GDM1 (cell line): ENCODE data around the gene DIP2C.
"Not testable (repeated sequence)": the region's sequence is repeated elsewhere in the genome, so short reads cannot be mapped to it uniquely, and the experiment has no call there.

Experiments
- DNase-seq: peaks from one replicate; lab custom pipeline; 2025; lab: John Stamatoyannopoulos, UW

Gene DIP2C

GRCh38 chr10:613271-614138, 76.0 kb downstream of the DIP2C start:
- no peak for DNase-seq

DNA sequence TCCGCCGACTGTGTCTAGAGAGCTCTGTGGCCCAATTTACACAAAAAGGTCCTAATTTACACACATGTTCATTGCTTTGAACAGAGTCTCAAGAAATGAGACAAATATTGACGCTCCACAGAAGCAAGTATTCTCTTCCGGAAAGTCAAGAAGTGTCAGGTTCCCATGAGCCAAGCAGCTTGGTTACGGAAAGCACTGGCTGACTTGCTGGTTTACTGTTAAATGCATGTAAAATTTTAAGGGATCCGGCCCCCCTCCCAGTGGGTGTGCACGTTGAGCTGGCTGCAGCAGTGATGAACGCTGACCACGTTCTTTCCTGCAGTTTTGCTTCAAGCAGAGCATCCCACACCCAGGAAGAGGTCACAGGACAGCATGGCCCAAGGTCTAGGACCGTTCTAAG, 76.8 kb downstream of the DIP2C start:
- no peak for DNase-seq

DNA sequence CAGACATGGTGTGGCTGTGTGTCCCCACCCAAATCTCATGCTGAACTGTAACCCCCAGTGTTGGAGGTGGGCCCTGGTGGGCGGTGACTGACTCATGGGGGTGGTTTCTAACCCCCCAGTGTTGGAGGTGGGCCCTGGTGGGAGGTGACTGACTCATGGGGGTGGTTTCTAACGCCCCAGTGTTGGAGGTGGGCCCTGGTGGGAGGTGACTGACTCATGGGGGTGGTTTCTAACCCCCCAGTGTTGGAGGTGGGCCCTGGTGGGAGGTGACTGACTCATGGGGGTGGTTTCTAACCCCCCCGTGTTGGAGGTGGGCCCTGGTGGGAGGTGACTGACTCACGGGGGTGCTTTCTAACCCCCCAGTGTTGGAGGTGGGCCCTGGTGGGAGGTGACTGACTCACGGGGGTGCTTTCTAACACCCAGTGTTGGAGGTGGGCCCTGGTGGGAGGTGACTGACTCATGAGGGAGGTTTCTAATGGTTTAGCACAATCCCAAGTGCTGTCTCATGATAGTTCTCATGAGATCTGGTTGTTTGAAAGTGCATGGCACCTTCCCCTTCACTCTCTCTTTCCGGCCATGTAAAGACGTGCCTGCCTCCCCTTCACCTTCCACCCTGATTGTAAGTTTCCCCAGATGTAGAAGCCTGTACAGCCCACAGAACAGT, 78.7 kb downstream of the DIP2C start:
- not testable (repeated sequence) for DNase-seq

GRCh38 chr10:609868-610545, 79.5 kb downstream of the DIP2C start:
- no peak for DNase-seq

- DNase-seq: no peak
Observed at GRCh38 chr10:609262-609658, 80.2 kb downstream of the DIP2C start.

- no peak for DNase-seq
Observed at GRCh38 chr10:608331-609261, 80.9 kb downstream of the DIP2C start.

GRCh38 chr10:607545-608185, 81.8 kb downstream of the DIP2C start:
- no peak for DNase-seq

- no peak for DNase-seq
Observed at GRCh38 chr10:606762-607544, 82.5 kb downstream of the DIP2C start.

- DNase-seq: no peak
Observed at GRCh38 chr10:605632-606325, 83.7 kb downstream of the DIP2C start.

DNA sequence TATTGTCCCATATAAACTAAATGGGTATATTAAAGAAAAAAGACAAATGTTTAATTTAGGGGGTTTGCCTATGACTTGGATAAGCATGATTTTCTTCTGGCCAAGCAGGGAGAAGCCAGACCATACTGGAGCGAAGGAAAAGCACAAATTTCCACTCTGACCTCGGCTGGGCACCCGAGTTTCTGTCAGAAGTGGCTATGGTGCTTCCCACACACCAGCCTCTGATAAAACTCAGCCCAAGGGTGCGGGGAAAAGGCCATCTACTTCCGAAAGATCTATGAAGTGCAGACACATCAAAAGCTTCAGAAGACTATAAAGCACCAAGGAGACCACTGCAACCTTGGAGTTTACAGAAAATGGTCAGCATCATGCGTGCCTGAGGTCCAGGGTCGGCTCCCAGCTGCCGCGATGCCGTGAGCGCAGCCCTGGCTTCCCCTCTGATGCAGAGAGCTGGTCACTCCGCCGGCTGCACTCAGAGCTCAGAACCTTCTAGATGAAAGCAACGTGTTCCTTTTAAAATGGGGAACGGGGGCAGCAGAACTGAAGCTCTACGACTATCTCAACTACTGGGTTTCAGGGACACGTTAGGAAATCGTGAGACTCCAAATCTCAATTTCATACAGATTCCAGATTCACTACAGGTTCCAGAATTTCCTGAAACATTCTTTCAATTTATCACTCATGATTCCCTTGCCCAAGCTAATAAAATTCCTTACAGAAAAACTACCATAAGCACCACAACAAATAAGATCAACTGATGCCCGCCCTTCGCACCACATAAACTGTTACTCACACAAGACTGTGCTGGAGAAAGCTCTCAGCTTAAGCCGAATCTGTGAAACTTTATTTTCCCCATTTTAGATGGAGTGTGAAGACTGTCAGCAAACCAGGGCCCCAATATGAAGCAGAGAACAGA, 84.5 kb downstream of the DIP2C start:
- DNase-seq: no peak

- no peak for DNase-seq
Observed at GRCh38 chr10:603745-604144, 85.7 kb downstream of the DIP2C start.

GRCh38 chr10:602391-603005, 87.0 kb downstream of the DIP2C start:
- DNase-seq: no peak

DNA sequence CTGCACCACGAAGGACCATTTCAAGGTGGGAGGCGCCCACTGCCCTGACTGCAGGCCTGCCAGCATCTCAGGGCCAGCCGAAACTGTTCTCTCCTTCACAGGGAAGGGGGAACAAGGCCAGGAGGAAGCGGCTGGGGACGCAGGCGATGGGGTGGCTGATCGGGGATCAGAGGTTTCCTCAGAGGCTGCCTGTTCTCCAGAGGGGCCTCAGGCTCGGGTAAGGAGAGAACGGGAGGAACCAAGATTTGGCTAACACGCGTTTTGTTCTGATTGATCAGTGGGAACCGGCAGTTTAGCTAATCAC, 87.9 kb downstream of the DIP2C start:
- DNase-seq: no peak

DNA sequence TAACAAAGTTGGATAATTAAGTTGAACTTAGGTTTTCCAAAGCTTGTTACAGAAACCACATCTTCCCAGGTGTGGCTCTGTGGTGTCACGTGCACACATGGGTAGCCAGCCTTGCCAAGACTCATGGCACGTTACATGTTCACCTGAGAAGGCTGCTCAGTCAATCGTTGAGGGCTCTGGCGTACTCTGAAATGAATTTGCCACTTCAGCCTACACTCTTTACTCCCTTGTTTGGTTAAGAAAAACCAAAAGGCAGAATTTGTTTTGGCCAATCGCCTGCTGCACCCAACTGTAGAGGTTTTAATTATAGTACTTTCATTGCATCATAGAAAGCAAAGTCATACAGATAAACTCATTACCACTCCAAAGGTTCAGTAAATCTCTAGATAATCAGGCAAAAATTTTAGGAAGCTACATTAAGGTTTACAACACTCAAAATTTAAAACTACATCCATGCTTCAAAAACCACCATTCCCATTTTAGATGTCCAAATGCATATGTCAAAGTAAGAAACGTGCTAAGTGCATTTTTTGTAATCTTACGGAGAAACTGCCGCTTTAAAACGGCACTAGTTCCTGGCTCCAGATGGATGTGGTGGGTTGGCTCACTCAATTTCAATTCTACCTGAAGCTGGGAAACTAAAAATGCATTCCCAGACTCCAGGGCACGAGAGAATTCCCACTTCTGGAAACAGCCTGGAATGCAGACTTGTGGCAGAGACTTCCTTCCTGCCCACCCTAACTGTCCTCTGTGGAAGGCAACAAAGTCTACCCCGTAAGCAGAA, 88.4 kb downstream of the DIP2C start:
- DNase-seq: no peak

- no peak for DNase-seq
Observed at GRCh38 chr10:600234-600633, 89.2 kb downstream of the DIP2C start.

GRCh38 chr10:599767-600166, 89.7 kb downstream of the DIP2C start:
- no peak for DNase-seq

- no peak for DNase-seq
Observed at GRCh38 chr10:598415-599170, 90.9 kb downstream of the DIP2C start.
